Germinal center (tissue), 1 donor: Measurements from ENCODE around the gene METTL21C.

Experiments used
- DNase-seq: peaks from one replicate; pipeline ENCODE4 v3.0.0; 2012; ENCODE audit warnings: mixed read lengths, low spot score

METTL21C gene

DNA sequence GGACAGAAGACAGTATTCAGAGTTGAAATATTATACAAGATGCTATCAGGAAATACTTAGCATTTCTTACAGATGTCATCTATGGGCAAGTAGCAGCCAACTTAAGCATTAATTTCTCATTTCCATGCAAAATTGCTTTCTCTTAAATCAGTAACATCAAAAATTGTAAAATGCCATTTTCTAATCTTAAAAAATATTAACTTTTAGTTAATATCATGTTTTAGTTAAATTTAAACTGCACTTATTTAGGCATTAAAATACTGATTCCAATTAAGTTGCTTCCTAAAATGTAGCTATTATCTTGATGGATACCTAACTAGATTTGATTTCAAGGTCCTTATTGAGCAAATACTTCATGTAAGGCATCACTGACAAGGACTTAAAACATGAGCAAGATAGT, 27.8 kb downstream of the METTL21C start:
- DNase-seq, result no peak

DNA sequence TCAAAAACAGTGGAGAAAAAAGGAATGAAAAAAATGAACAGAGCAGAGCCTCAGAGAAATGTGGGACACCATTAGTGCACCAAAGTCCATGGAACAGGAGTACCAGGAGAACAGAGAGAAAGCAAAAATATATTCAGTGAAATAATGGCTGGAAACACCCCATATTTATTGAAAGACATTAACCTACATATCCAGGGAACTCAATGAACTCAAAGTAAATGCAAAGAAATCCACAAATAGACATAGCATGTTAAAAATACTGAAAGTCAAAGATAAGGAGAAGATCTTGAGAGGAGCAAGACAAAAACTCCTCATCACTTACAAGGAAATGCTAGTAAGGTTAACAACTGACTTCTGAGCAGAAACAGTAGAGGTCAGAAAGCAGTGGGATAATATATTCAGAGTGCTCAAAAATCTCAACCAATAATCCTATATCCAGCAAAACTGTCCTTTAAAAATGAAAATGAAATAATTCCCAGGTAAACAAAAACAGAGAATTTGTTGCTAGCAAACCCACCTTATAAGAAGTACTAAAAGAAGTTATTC, 35.6 kb downstream of the METTL21C start:
- no peak for DNase-seq

DNA sequence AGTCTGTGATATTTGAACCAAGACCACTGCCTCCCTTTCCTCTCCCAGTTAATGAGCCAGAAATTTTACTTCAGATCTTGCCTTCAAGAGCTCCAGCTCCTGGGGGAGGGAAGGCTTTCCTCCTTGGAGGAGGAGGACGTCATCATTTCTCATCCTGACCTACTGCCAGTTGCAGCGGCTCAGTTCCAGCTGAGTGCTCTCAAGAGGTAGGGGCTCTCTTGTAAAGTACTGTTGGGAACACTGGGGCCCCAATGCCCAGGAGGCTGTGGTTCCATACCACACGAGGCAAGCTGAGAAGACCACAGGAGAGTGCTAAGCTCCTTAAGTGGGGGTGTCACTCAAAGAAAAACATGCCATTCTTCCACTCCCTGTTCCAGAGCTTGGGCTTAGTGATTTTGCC, 36.2 kb downstream of the METTL21C start:
- no peak for DNase-seq

DNA sequence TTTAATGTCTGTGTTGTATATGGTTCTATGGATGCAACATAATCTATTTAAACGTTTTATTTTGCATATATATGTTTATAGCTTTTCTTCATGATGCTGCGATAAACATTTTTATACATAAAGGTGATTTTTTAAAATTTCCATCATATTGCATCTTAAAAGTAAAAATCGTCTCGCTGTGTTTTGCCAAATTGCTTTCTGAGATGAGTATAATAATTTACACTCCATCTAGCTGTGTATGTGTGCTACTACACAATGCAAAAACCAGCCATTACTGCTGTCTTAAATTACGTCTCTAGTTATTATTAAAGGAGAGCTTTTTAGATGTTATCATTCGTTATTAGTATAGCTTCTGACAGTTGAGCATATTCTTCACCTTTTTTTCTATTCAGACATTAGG, 37.2 kb downstream of the METTL21C start:
- no peak for DNase-seq

DNA sequence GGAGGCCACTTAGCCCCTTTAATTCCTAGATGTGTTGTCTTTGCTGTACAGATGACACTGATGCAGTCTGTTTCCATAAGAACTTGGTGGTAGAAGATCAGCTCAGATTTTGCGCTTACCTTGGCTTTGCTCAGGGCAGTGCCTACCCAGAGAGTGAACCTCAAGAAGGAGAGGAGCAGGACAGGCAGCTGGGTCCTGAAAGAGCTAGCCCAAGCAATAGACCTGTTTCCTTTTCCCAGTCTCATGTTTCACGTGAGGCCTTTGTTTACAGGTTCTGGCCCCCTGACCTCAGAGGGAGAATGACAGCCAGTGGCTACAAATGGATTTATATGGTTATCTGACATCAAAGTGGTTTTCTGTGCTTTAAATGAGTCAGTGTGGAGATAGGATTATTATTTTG, 40.1 kb downstream of the METTL21C start:
- DNase-seq, result no peak

DNA sequence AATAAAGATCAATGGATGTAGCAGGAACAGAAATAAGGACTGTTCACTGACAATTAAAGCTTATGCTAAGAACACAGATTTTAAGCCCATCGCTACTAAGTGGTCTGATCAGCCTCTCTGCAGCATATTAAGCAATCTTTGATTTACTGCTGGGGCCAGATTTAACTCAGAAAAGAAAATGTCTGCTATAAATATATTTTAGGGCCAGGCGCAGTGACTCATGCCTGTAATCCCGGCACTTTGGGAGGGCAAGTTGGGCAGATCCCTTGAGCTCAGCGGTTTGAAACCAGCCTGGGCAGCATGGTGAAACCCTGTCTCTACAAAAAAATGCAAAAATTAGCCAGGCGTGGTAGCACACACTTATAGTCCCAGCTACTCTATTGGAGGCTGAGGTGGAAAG, 43.0 kb downstream of the METTL21C start:
- DNase-seq, result no peak

DNA sequence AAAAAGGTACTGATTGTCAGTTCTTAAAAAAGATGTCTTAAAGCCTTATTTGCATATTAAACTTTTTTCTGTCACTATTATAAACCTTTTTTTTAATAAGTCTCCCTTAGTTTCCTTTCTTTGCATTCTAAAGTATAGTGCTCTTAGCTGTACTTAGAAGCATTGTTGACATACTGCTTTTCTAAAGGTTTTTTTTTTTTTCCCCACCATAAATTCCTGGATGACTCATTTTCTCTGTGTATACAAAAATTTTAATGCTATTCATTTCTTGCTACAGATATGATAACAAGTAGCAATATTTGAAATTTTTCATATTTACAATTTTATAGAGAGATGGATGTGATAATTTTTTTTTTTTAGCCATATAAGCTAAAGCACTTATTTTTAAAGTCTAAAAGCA, 43.5 kb downstream of the METTL21C start:
- no peak for DNase-seq

DNA sequence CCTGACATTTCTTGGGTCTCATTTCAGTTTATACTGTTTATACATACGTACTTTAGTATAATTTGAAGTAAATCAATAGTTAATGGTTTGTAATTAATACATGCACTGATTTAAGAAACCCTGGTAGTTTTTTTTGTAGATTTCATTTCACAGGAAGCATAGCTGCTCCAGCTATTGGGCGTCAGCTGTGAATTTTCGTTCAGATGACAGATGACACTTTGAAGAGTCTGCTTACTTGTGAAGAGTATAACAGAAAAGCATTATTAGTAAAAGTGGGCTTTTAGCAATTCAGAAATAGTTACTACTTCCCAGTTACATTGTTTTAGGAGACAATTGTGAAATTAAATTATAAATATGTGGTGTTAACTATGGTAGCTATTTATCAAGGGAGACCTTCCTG, 44.4 kb downstream of the METTL21C start:
- DNase-seq, result no peak

DNA sequence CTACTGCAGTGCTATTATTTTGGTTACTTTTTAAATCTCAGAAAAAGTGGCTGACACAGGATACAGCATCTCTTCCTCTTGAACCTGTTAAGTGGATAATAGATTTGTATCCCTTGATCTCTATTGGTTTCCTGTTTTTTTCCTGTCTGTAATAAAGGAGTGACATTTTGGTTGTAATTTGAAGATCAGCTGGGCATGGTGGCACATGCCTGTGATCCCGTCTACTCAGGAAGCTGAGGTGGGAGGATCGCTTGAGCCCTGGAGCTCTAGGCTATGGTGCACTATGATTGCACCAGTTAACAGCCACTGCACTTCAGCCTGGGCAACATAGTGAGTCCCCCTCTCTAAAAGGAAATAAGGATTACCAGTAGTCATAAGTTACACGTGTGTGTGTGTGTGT, 46.8 kb downstream of the METTL21C start:
- no peak for DNase-seq

DNA sequence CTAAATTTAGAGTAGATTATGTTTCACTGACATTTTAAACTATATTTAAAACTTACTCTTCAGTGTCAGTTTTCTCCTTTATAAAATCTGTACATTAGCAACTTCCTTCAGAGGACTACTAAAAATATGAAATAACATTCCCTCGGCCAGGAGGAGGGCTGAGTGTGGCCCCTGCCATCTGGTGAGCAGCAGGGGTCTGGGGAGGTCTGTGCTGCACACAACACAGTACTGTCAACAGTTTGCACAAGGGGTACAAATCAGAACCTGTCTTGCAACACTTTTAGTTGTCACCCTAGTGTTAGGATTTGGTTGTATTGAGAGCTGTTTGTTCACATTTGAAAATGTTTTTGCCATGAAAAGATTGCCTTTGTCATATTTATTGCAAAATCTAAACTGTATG, 49.1 kb downstream of the METTL21C start:
- DNase-seq, result no peak

DNA sequence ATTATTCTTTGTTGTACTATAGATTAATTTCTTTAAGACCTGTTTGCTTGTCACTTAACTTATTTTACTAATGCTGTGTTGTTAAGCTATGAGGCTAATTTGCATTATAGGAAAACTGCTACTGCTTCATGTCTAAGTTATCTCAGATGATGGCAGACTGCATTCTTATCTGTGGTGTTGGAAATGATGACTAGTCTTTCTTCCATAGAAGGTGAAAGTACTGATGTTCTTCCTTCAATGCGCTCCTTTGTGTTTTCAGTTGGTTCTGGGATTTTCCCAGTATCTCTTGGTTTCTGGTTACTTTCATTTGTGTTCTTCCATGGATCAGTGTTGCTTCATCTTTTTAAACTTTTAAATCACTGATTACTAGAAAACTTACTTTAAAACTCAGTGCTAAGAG, 51.2 kb downstream of the METTL21C start:
- no peak for DNase-seq

DNA sequence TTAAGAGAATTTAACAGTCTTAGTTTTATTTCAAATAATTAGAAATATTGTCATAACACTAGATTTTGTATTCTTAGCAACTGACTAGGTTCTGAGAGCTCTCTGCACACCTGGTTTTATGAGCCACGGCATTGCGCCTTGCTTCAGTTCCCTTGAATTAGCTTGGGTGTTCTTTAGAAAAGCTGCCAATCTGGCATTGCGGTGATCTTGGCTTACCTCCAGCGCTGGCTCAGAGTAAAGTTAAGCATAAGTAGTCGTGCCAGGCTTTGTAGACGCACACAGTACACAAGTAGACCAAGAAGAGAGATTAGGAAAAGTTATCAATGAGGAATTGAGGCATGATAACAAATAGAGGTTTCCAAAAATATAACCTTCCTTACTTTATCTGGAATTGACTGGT, 52.4 kb downstream of the METTL21C start:
- no peak for DNase-seq

DNA sequence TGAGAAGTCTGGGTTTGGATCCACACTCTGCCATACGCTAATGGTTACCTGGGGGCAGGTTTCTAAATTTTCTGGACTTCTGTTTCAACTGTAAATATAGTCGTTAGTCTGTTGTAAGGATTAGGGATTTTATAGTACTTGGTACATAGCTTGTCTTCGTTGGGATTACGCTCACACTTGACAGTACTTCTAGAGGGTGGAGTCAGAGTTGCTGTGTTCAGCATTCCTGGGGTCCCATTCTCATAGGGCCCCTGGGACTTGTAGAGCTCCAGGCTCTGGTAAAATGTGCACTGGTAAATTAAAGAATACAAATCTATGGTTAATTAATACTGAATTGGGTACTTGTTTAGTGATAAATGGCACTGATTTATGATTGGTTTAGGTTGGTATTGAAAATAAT, 52.8 kb downstream of the METTL21C start:
- no peak for DNase-seq

DNA sequence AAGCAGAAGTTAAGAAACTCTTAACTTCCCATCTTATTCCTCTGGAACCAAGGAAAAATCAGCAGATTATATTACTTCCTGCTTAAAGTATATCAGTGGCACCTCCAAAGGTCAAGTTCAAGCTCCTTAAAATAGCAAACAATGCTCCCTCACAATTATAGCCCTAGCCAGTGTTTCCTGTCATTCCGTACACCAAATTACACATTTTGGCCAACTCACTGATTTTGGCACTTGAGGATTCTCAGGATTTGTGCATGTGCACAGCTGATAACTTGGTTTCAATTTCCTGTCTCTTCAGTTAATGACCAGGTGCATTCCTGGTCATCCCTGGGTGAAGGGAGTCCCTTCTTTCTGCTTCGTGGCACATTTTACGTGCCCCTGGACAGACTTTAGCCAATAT, 56.1 kb downstream of the METTL21C start:
- no peak for DNase-seq
